ENCODE results near the gene ACMSD. TPM values are rescaled to one million over a fixed set of nuclear protein-coding genes. Genes with fewer than 3 reads are reported as not detected.
A peak's percentile ranks its signal among the peaks of the same experiment; 100 is the strongest.
"Not testable (repeated sequence)": the region's sequence is repeated elsewhere in the genome, so short reads cannot be mapped to it uniquely, and the experiment has no call there.

The ACMSD gene
- total and polyA plus RNA-seq, 2 of the 13 experiments (the other 11 are each of a cell fraction or from before 2014, with no cell fraction given) = not detected

GRCh38 chr2:134903701-134904100 is 65.3 kb downstream of the ACMSD start:
- H3K9me3 ChIP-seq (ENCODE audit: low read length); H3K27ac ChIP-seq (ENCODE audit: extremely low read length, insufficient read depth, low read length); H3K27me3 ChIP-seq (ENCODE audit: control insufficient read depth in 1 of 2, insufficient read depth in 2 of 2, low read length in 2 of 2); in situ Hi-C loops (cut with HindIII; ENCODE audit: extremely low pct_ligation_motif_present, low pct_unique_long_range_greater_than_20kb); H3K4me3 ChIP-seq (replicated peaks in 1 of 3; ENCODE audit: insufficient read depth in 1 of 3, low read depth in 2 of 3, low read length in 3 of 3); POLR2A ChIA-PET; H3K9ac ChIP-seq (ENCODE audit: insufficient read depth, low read depth, low read length); H3K36me3 ChIP-seq (replicated peaks in 1 of 2; ENCODE audit: control insufficient read depth in 1 of 2, insufficient read depth in 2 of 2, low read length in 2 of 2); intact Hi-C loops (cut with micrococcal nuclease; ENCODE audit: unreplicated experiment); H2AFZ ChIP-seq (ENCODE audit: low read length); FAIRE-seq; CTCF ChIA-PET (ENCODE audit: low intra/inter-chr PET ratio, low total read pairs); DNase-seq (ENCODE audit: low spot score); H3K79me2 ChIP-seq (ENCODE audit: insufficient read depth, low read length); ATAC-seq; H4K20me1 ChIP-seq (ENCODE audit: insufficient read depth, low read length); H3K4me2 ChIP-seq (ENCODE audit: low read depth, low read length); BruUV-seq (replicated peaks); H3K4me1 ChIP-seq (ENCODE audit: insufficient read depth, low read length); TF ChIP-seq FOXP1 (CRISPR knock-in tag; IDR thresholded peaks at IDR 0.05): not testable (repeated sequence)
- 57% methylated on average over 13 of the region's 13 CpGs for WGBS (ENCODE audit: low lambda C conversion rate)
- TF ChIP-seq ZNF460 (CRISPR knock-in tag; IDR thresholded peaks at IDR 0.05; ENCODE audit: borderline replicate concordance) (peak; percentile 33; the same call in 1 of the 2 replicates), FOXP1 (IDR thresholded peaks at IDR 0.05) (peak; percentile 79), CEBPB (IDR thresholded peaks at IDR 0.05; ENCODE audit: borderline replicate concordance, low read depth, low read length) (peak; percentile 16; the same call in 1 of the 2 replicates)
- TF ChIP-seq, protein P1, sequence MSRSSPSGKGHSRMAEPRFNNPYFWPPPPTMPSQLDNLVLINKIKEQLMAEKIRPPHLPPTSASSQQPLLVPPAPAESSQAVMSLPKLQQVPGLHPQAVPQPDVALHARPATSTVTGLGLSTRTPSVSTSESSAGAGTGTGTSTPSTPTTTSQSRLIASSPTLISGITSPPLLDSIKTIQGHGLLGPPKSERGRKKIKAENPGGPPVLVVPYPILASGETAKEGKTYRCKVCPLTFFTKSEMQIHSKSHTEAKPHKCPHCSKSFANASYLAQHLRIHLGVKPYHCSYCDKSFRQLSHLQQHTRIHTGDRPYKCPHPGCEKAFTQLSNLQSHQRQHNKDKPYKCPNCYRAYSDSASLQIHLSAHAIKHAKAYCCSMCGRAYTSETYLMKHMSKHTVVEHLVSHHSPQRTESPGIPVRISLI (CRISPR knock-in tag; IDR thresholded peaks at IDR 0.05; ENCODE audit: borderline replicate concordance) = peak; percentile 48; the same call in 1 of the 2 replicates

DNA sequence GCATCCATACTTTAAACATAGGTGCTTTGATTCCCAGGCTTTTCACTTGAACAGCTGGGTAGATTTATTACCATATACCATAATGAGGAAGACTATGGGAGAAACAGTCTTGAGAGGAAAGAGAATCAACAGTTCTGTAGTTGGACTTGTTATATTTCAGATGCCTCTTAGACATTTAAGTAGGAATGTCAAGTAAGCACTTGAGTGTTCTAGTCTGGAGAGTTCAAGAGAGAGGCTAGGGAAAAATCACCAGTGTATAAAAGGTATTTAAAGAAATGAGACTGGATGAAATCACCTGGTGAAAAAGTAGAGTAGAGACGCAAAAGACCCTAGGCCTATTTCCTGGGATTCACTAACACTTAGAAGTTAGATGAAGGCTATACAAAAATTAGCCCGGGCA is 66.8 kb downstream of the ACMSD start:
- CTCF ChIA-PET (ENCODE audit: low intra/inter-chr PET ratio, low total read pairs) = no interaction called here
- no peak for ATAC-seq
- TF ChIP-seq KDM6A (CRISPR knock-in tag; IDR thresholded peaks at IDR 0.05; ENCODE audit: low read depth) = no peak
- no peak for TF ChIP-seq ZNF326 (CRISPR knock-in tag; IDR thresholded peaks at IDR 0.05; ENCODE audit: borderline replicate concordance)
- TF ChIP-seq CREB1 (IDR thresholded peaks at IDR 0.05) = no peak
- no peak for TF ChIP-seq CREB1 (CRISPR knock-in tag; IDR thresholded peaks at IDR 0.05)
- no peak for TF ChIP-seq ZSCAN30 (CRISPR knock-in tag; IDR thresholded peaks at IDR 0.05)
- TF ChIP-seq HCFC1 (IDR thresholded peaks at IDR 0.05; ENCODE audit: low read depth, low read length) = no peak
- no peak for TF ChIP-seq ZNF160 (CRISPR knock-in tag; IDR thresholded peaks at IDR 0.05)
- no peak for TF ChIP-seq ZNF674 (CRISPR knock-in tag; IDR thresholded peaks at IDR 0.05; ENCODE audit: low read depth)
- no peak for TF ChIP-seq MBNL3 (CRISPR knock-in tag; conservative IDR thresholded peaks at IDR 0.05)
- TF ChIP-seq SNAPC2 (CRISPR knock-in tag; IDR thresholded peaks at IDR 0.05) = no peak
- TF ChIP-seq ZNF17 (CRISPR knock-in tag; IDR thresholded peaks at IDR 0.05) = no peak
- TF ChIP-seq ZNF264 (CRISPR knock-in tag; IDR thresholded peaks at IDR 0.05) = no peak

More for the DNA sequence above, 66.8 kb downstream of the ACMSD start:
- intact Hi-C loops (cut with micrococcal nuclease; ENCODE audit: unreplicated experiment) = no loop called here
- Histone ChIP-seq H3K4me1 (ENCODE audit: insufficient read depth, low read length) (no peaks in the 10 kb centered on the region), H3K9ac (ENCODE audit: insufficient read depth, low read depth, low read length) (no peak overlapping the region), H4K20me1 (ENCODE audit: insufficient read depth, low read length) (no peaks in the 10 kb centered on the region), H3K9me3 (ENCODE audit: low read length) (no peaks in the 10 kb centered on the region), H3K36me3 (replicated peaks in 1 of 2; ENCODE audit: control insufficient read depth in 1 of 2, insufficient read depth in 2 of 2, low read length in 2 of 2) (no peaks in the 10 kb centered on the region), H3K4me3 (replicated peaks in 1 of 3; ENCODE audit: insufficient read depth in 1 of 3, low read depth in 2 of 3, low read length in 3 of 3) (no peak overlapping the region), H3K27me3 (ENCODE audit: control insufficient read depth in 1 of 2, insufficient read depth in 2 of 2, low read length in 2 of 2) (no peaks in the 10 kb centered on the region), H3K79me2 (ENCODE audit: insufficient read depth, low read length) (no peaks in the 10 kb centered on the region), H3K27ac (ENCODE audit: extremely low read length, insufficient read depth, low read length) (no peak overlapping the region), H3K4me2 (ENCODE audit: low read depth, low read length) (no peak overlapping the region), H2AFZ (ENCODE audit: low read length) (no peak overlapping the region)
- POLR2A ChIA-PET = no interaction called here
- no peak for FAIRE-seq
- WGBS (ENCODE audit: low lambda C conversion rate) = 72% methylated on average over 2 of the region's 2 CpGs
- in situ Hi-C loops (cut with HindIII; ENCODE audit: extremely low pct_ligation_motif_present, low pct_unique_long_range_greater_than_20kb) = no loop called here
- BruUV-seq (replicated peaks) = no TSS peak
- DNase-seq (ENCODE audit: low spot score) = no peak
